Tibial nerve (tissue), 4 donors: Measurements from ENCODE around the gene METTL21A. TPM values are rescaled to one million over a fixed set of nuclear protein-coding genes. Genes with fewer than 3 reads are reported as not detected.

Experiments
- DNase-seq, 2 donors: peaks; one replicate each; pipeline ENCODE4 v3.0.0-alpha.2; 2019; ENCODE audit warnings: low spot score in 2 of 2
- H3K27ac ChIP-seq, 4 donors: fragments of 200-600 bp; sonication (generic) in 3 of 4; one replicate each; pipeline ENCODE4 v1.5.1; 2017 to 2019; ENCODE audit warnings: mild to moderate bottlenecking in 1 of 4
- H3K27me3 ChIP-seq, 2 donors: fragments of 200-600 bp; sonication (generic) in 1 of 2; one replicate each; pipeline versions ENCODE4 v1.5.1 to v1.6.0; 2017 to 2019
- H3K36me3 ChIP-seq, 3 donors: fragments of 200-600 bp; sonication (generic); one replicate each; pipeline ENCODE4 v1.5.1; 2018 to 2019
- H3K4me1 ChIP-seq, 4 donors: fragments of 200-600 bp; sonication (generic) in 3 of 4; one replicate each; pipeline ENCODE4 v1.5.1; 2017 to 2019
- H3K4me3 ChIP-seq, 4 donors: fragments of 200-600 bp; sonication (generic) in 3 of 4; one replicate each; pipeline ENCODE4 v1.5.1; 2017 to 2019; ENCODE audit warnings: mild to moderate bottlenecking in 1 of 4, moderate library complexity in 1 of 4
- H3K9me3 ChIP-seq, 4 donors: fragments of 200-600 bp; sonication (generic) in 3 of 4; one replicate each; pipeline ENCODE4 v1.5.1; 2017 to 2019
- EP300 ChIP-seq, 2 donors: sonication (generic); formaldehyde crosslinking; IDR thresholded peaks; one replicate each; pipeline ENCODE4 v1.6.1; 2017; ENCODE audit warnings: antibody characterized with exemption in 2 of 2, mild to moderate bottlenecking in 1 of 2
- POLR2A ChIP-seq, 2 donors: fragments of 450-650 bp; IDR thresholded peaks; one replicate each; pipeline ENCODE4 v1.6.1; 2017; ENCODE audit warnings: antibody characterized with exemption in 2 of 2, mild to moderate bottlenecking in 2 of 2, moderate library complexity in 2 of 2
- WGBS, 2 donors: methylation state at CpG; one replicate each; pipeline ENCODE4 v1.1.5; 2018; 5-methylcytosine and 5-hydroxymethylcytosine counted together
- total RNA-seq, 4 donors: library from RNA; depleted of rRNA; stranded (reverse); fragments of >200 nt; gene quantifications; one replicate each; pipeline ENCODE4 v1.1.0, GENCODE V29; 2016
- TF ChIP-seq, protein P1 (sequence below), 5 experiments: fragments of 200-600 bp in 3 of 5; fragments of 450-650 bp in 2 of 5; sonication (generic) in 3 of 5; IDR thresholded peaks; one replicate each; pipeline ENCODE4 v1.5.1; 2016 to 2019; ENCODE audit warnings: antibody characterized with exemption in 5 of 5, mild to moderate bottlenecking in 3 of 5, moderate library complexity in 2 of 5

The METTL21A gene
- total RNA-seq, 4 donors from 2014 or later: 5.9 to 21.3 (median 13.8) TPM

DNA sequence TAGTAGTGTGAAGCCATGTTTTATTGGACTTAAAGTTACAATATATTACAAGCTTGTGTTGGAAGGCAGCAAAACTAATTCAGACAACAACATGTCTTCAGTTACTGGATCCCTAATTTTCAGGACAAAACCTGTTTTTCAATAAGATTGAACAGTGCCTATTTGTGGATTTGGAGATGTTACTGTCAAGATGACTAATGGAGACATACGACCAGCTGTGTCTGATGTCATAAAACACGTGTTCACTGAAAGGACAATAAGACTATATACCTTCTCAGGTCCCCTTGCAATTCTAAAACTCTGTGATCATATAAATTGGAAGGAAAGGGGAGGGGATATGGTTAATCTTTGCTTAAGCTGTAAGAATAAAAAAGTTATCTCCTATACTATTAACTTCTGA lies 21.7 kb downstream of the METTL21A start:
- 52 to 74% methylated on average over 2 of the region's 2 CpGs for WGBS, 2 donors
- H3K4me1 ChIP-seq: peaks cover 0 to 5% (median 0%) of the 10 kb centered on the region in 4 donors
- H3K9me3 ChIP-seq: no peaks in the 10 kb centered on the region
- no peak overlapping the region for H3K27ac ChIP-seq
- no peak overlapping the region for H3K4me3 ChIP-seq
- TF ChIP-seq EP300 (IDR thresholded peaks at IDR 0.05) (no peak), POLR2A (IDR thresholded peaks at IDR 0.05) (no peak)
- TF ChIP-seq, protein P1, sequence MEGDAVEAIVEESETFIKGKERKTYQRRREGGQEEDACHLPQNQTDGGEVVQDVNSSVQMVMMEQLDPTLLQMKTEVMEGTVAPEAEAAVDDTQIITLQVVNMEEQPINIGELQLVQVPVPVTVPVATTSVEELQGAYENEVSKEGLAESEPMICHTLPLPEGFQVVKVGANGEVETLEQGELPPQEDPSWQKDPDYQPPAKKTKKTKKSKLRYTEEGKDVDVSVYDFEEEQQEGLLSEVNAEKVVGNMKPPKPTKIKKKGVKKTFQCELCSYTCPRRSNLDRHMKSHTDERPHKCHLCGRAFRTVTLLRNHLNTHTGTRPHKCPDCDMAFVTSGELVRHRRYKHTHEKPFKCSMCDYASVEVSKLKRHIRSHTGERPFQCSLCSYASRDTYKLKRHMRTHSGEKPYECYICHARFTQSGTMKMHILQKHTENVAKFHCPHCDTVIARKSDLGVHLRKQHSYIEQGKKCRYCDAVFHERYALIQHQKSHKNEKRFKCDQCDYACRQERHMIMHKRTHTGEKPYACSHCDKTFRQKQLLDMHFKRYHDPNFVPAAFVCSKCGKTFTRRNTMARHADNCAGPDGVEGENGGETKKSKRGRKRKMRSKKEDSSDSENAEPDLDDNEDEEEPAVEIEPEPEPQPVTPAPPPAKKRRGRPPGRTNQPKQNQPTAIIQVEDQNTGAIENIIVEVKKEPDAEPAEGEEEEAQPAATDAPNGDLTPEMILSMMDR (IDR thresholded peaks at IDR 0.05): no peak
- DNase-seq: no peak
- H3K36me3 ChIP-seq: no peaks in the 10 kb centered on the region
- H3K27me3 ChIP-seq: no peaks in the 10 kb centered on the region

DNA sequence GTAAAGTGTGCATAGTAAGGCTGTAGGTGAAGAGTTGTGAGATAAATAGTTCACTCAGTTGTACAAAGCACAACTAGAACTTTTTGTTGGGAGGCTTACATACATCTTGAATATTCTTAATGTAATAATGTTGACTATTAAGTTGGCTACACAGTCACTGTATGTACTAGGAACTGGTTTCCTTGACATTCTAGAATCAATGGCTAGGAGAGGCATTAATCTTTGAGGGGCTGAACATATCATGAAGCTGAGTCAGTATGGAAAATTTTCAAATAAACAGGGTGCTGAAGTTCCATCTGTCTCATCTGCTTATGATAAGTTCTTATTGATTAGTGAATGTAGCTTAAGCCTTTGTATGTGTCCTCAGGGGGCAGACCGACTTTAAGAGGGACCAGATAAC lies 23.4 kb downstream of the METTL21A start:
- 94 to 96% methylated on average over 1 of the region's 1 CpG for WGBS, 2 donors
- no peak overlapping the region for H3K27ac ChIP-seq
- H3K4me3 ChIP-seq: no peak overlapping the region
- H3K9me3 ChIP-seq: no peaks in the 10 kb centered on the region
- TF ChIP-seq, protein P1 (IDR thresholded peaks at IDR 0.05): no peak
- TF ChIP-seq EP300 (IDR thresholded peaks at IDR 0.05): no peak
- TF ChIP-seq POLR2A (IDR thresholded peaks at IDR 0.05): no peak
- no peak for DNase-seq
- no peaks in the 10 kb centered on the region for H3K27me3 ChIP-seq
- peaks cover 0 to 9% (median 0%) of the 10 kb centered on the region in 3 donors for H3K36me3 ChIP-seq
- peaks cover 0 to 5% (median 0%) of the 10 kb centered on the region in 4 donors for H3K4me1 ChIP-seq

DNA sequence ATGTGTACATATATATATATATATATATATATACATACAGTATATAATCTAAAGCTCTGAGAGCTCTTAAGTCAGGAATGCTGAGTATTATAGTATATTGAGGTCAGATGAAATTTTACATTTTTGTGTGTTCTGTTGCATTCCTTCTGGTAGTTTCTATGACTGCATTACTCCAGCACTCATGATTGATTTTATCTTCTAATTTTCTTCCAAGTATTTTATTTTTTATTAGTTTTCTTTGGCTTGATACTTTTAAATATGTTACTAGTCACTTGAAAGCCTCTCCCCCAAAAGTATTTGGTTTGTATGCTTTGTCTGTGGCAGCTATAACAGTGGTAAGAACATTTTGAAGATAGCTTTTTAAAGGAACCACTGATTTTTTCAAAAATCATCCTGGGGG lies 25.0 kb downstream of the METTL21A start:
- Histone ChIP-seq H3K27me3 (no peaks in the 10 kb centered on the region), H3K27ac (no peak overlapping the region), H3K36me3 (peaks cover 0 to 20% (median 0%) of the 10 kb centered on the region in 3 donors), H3K4me3 (no peak overlapping the region), H3K4me1 (peaks cover 0 to 5% (median 0%) of the 10 kb centered on the region in 4 donors), H3K9me3 (no peaks in the 10 kb centered on the region)
- no peak for TF ChIP-seq EP300 (IDR thresholded peaks at IDR 0.05)
- no peak for TF ChIP-seq POLR2A (IDR thresholded peaks at IDR 0.05)
- no peak for DNase-seq

DNA sequence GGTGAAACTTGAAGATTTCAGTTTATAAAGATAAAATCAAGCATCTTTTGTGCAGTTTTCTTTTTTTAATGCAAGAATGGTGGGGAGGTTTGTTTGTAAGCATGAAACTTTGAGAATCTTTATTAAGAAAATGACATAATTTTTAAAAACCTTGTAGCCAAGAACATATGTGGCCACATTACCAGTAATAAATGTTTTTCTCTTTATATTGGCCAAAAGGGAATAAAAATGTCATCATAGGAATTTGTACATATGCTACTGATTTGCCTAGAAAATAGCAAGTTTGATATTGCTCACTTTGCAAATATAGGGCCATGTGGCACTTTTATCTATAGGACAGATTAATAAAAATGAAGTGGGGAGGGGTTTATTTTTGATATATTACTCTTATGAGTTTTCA lies 25.6 kb downstream of the METTL21A start:
- Histone ChIP-seq H3K4me3 (no peak overlapping the region), H3K9me3 (no peaks in the 10 kb centered on the region), H3K36me3 (peaks cover 0 to 26% (median 0%) of the 10 kb centered on the region in 3 donors), H3K27ac (no peak overlapping the region), H3K27me3 (no peaks in the 10 kb centered on the region), H3K4me1 (peaks cover 0 to 5% (median 0%) of the 10 kb centered on the region in 4 donors)
- no peak for DNase-seq
- no peak for TF ChIP-seq EP300 (IDR thresholded peaks at IDR 0.05)
- TF ChIP-seq, protein P1 (IDR thresholded peaks at IDR 0.05): no peak
- TF ChIP-seq POLR2A (IDR thresholded peaks at IDR 0.05): no peak

DNA sequence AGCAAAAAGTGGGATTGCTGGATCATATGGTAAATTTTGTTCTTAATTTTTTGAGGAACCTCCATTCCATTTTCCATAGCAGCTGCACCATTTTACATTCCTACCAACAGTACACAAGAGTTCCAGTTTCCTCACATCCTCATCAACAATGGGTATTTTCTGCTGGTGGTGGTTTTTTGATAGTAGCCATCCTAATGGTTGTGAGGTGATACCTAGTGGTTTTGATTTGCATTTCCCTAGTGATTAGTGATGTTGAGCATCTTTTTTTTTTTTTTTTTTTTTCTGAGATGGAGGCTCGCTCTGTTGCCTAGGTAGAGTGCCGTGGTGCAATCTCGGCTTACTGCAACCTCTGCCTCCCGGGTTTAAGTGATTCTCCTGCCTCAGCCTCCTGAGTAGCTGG lies 30.5 kb downstream of the METTL21A start:
- no peak overlapping the region for H3K4me3 ChIP-seq
- no peak for TF ChIP-seq POLR2A (IDR thresholded peaks at IDR 0.05)
- TF ChIP-seq, protein P1 (IDR thresholded peaks at IDR 0.05): no peak
- H3K27ac ChIP-seq: no peak overlapping the region
- H3K4me1 ChIP-seq: no peaks in the 10 kb centered on the region
- WGBS, 2 donors: 94 to 100% methylated on average over 4 of the region's 4 CpGs
- H3K9me3 ChIP-seq: peaks cover 0 to 22% (median 0%) of the 10 kb centered on the region in 4 donors
- DNase-seq: no peak
- H3K36me3 ChIP-seq: peaks cover 0 to 74% (median 0%) of the 10 kb centered on the region in 3 donors
- H3K27me3 ChIP-seq: no peaks in the 10 kb centered on the region

DNA sequence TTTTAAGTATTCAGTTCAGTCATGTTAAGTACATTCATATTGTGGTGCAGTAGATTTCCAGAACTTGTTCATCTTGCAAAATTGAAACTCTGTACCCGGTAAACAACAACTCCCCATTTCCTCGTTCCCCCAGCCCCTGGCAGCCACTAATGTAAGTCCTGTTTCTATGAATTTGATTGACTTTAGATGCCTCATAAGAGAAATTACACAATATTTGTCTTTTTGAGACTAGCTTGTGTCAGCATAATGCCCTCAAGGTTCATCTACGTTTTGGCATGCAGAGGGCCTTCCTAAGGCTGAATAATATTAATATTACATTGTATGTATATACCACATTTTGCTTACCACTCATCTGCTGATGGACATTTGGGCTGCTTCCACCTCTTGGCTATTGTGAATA lies 30.9 kb downstream of the METTL21A start:
- DNase-seq: no peak
- H3K27me3 ChIP-seq: no peaks in the 10 kb centered on the region
- 71 to 81% methylated on average over 3 of the region's 3 CpGs for WGBS, 2 donors
- peaks cover 0 to 22% (median 0%) of the 10 kb centered on the region in 4 donors for H3K9me3 ChIP-seq
- H3K27ac ChIP-seq: no peak overlapping the region
- H3K36me3 ChIP-seq: peaks cover 0 to 78% (median 0%) of the 10 kb centered on the region in 3 donors
- H3K4me3 ChIP-seq: no peak overlapping the region
- no peaks in the 10 kb centered on the region for H3K4me1 ChIP-seq
- TF ChIP-seq POLR2A (IDR thresholded peaks at IDR 0.05) (no peak), EP300 (IDR thresholded peaks at IDR 0.05) (no peak)
- TF ChIP-seq, protein P1 (IDR thresholded peaks at IDR 0.05): no peak
